K562 (cell line): ENCODE data around the gene SPTBN4. TPM values are rescaled to one million over a fixed set of nuclear protein-coding genes. Genes with fewer than 3 reads are reported as not detected.

Source experiments
- CTCFL ChIP-seq: IDR thresholded peaks from 2 replicates; pipeline ENCODE4 v1.6.1; 2011; ENCODE audit warnings: borderline replicate concordance, low read depth, mild to moderate bottlenecking, moderate library complexity, low read length; ENCODE audit not compliant: insufficient read depth, poor library complexity, severe bottlenecking
- ETS1 ChIP-seq: conservative IDR thresholded peaks from 2 replicates; pipeline ENCODE4 v1.6.1; 2011; ENCODE audit warnings: low read depth, mild to moderate bottlenecking, low read length; ENCODE audit not compliant: control insufficient read depth
- KDM1A ChIP-seq, 2 experiments: fragments of 450-650 bp; IDR thresholded peaks; 2 replicates each; pipeline ENCODE4 v1.6.1; 2016; ENCODE audit warnings: mild to moderate bottlenecking in 2 of 2
- NRF1 ChIP-seq, 2 experiments: fragments of 450-650 bp; IDR thresholded peaks in 1 of 2; conservative IDR thresholded peaks in 1 of 2; 2 replicates each; pipeline ENCODE4 v1.6.1; 2014; ENCODE audit warnings: mild to moderate bottlenecking in 2 of 2
- NUFIP1 ChIP-seq: fragments of 450-650 bp; IDR thresholded peaks from 2 replicates; pipeline ENCODE4 v1.6.1; 2018; ENCODE audit not compliant: partially characterized antibody
- PTBP1 ChIP-seq: fragments of 200-400 bp; formaldehyde crosslinking; IDR thresholded peaks from 2 replicates; pipeline ENCODE4 v1.6.1; 2017; ENCODE audit warnings: low read depth, low read length
- SMC3 ChIP-seq: conservative IDR thresholded peaks from 2 replicates; pipeline ENCODE4 v1.6.1; 2011; ENCODE audit warnings: low read depth, low read length, improper control_type of control experiment; ENCODE audit not compliant: insufficient read depth
- TFAP4 ChIP-seq: sonication (generic); formaldehyde crosslinking; IDR thresholded peaks from 2 replicates; pipeline ENCODE4 v1.8.0; 2022; ENCODE audit warnings: missing genetic modification reagents, mild to moderate bottlenecking, moderate library complexity, borderline replicate concordance
- ZBTB7A ChIP-seq: IDR thresholded peaks from 2 replicates; pipeline ENCODE4 v1.6.1; 2011; ENCODE audit warnings: low read depth, mild to moderate bottlenecking, low read length, moderate library complexity, borderline replicate concordance; ENCODE audit not compliant: control insufficient read depth
- ZFP36 ChIP-seq: fragments of 150-350 bp; IDR thresholded peaks from 2 replicates; pipeline ENCODE4 v1.6.1; 2018; ENCODE audit warnings: low read length, low read depth; ENCODE audit not compliant: partially characterized antibody
- ZNF324 ChIP-seq: fragments of 250-450 bp; sonication (Bioruptor Pico); IDR thresholded peaks from 2 replicates; pipeline ENCODE4 v1.4.0; 2020; ENCODE audit warnings: mild to moderate bottlenecking
- polyA plus RNA-seq, 8 experiments: library from polyadenylated mRNA; depleted of rRNA in 4 of 8; stranded (reverse) in 5 of 8; unstranded in 3 of 8; fragments of >200 nt; fragmentation: Nextera tagmentation in 2 of 8; fragmentation: Illumina TruSeq in 1 of 8; extraction: Ambion mirVana in 2 of 8; extraction: Trizol in 1 of 8; gene quantifications; 2 replicates each; pipeline versions ENCODE4 v1.2.1 to v1.2.3, GENCODE V29; 2011 to 2014; ENCODE audit warnings: inconsistent platforms in 1 of 8, missing spikeins in 1 of 8
- total RNA-seq, 7 experiments: library from RNA; depleted of rRNA in 6 of 7; stranded (reverse); fragments of >200 nt in 6 of 7; fragmentation: Illumina TruSeq in 2 of 7; extraction: Trizol in 2 of 7; gene quantifications; 2 replicates each; pipeline versions ENCODE4 v1.2.1 to v1.2.3, GENCODE V29; 2011 to 2021; ENCODE audit warnings: low replicate concordance in 1 of 7
- TF ChIP-seq, protein P1 (sequence below): sonication (generic); IDR thresholded peaks from 2 replicates; pipeline ENCODE4 v1.6.1; 2016
- TF ChIP-seq, protein P2 (sequence below), 2 experiments: IDR thresholded peaks; 2 replicates each; pipeline ENCODE4 v1.6.1; 2011; ENCODE audit warnings: borderline replicate concordance in 1 of 2, control low read depth in 1 of 2, low read depth in 1 of 2, low read length in 1 of 2, mild to moderate bottlenecking in 1 of 2, mixed read lengths in 1 of 2, moderate library complexity in 1 of 2; ENCODE audit not compliant: insufficient read depth in 1 of 2, insufficient read length in 1 of 2, poor library complexity in 1 of 2, severe bottlenecking in 1 of 2; ENCODE audit errors: extremely low read depth in 1 of 2

Gene SPTBN4
- total and polyA plus RNA-seq, 9 of the 15 experiments (the other 6 are each of a cell fraction or from before 2014, with no cell fraction given) = 0.01 to 1.5 (median 0.86) TPM

GRCh38 chr19:40549007-40549708, 82.4 kb downstream of the SPTBN4 start (continued):
- TF ChIP-seq, protein P1, sequence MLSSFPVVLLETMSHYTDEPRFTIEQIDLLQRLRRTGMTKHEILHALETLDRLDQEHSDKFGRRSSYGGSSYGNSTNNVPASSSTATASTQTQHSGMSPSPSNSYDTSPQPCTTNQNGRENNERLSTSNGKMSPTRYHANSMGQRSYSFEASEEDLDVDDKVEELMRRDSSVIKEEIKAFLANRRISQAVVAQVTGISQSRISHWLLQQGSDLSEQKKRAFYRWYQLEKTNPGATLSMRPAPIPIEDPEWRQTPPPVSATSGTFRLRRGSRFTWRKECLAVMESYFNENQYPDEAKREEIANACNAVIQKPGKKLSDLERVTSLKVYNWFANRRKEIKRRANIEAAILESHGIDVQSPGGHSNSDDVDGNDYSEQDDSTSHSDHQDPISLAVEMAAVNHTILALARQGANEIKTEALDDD = no peak
- TF ChIP-seq KDM1A (IDR thresholded peaks at IDR 0.05) (peak in 1 of 2 experiments; percentile 24; a peak in 1 of 4 replicates), TFAP4 (peak; percentile 64; the same call in 1 of the 2 replicates), ZNF324 (CRISPR knock-in tag) (no peak), ETS1 (no peak), ZBTB7A (peak; percentile 21; the same call in 1 of the 2 replicates), NUFIP1 (no peak), PTBP1 (0 out of 2 replicates have a peak, but pooled peaks have one; percentile 65), ZFP36 (peak; percentile 68), CTCFL (peak; percentile 72), SMC3 (peak; percentile 62), NRF1 (conservative IDR thresholded peaks at IDR 0.05 in 1 of 2, IDR thresholded peaks at IDR 0.05 in 1 of 2) (peak; percentile 83 to 87)
- TF ChIP-seq, protein P2, sequence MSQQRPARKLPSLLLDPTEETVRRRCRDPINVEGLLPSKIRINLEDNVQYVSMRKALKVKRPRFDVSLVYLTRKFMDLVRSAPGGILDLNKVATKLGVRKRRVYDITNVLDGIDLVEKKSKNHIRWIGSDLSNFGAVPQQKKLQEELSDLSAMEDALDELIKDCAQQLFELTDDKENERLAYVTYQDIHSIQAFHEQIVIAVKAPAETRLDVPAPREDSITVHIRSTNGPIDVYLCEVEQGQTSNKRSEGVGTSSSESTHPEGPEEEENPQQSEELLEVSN (IDR thresholded peaks at IDR 0.05; ENCODE audit: borderline replicate concordance in 1 of 2, extremely low read depth in 1 of 2, insufficient read depth in 1 of 2, insufficient read length in 1 of 2, low read depth in 1 of 2, low read length in 1 of 2, poor library complexity in 1 of 2, severe bottlenecking in 1 of 2) = peak in 1 of 2 experiments; percentile 37
